ENCODE measurements around the gene PSMA2.

Gene PSMA2

DNA sequence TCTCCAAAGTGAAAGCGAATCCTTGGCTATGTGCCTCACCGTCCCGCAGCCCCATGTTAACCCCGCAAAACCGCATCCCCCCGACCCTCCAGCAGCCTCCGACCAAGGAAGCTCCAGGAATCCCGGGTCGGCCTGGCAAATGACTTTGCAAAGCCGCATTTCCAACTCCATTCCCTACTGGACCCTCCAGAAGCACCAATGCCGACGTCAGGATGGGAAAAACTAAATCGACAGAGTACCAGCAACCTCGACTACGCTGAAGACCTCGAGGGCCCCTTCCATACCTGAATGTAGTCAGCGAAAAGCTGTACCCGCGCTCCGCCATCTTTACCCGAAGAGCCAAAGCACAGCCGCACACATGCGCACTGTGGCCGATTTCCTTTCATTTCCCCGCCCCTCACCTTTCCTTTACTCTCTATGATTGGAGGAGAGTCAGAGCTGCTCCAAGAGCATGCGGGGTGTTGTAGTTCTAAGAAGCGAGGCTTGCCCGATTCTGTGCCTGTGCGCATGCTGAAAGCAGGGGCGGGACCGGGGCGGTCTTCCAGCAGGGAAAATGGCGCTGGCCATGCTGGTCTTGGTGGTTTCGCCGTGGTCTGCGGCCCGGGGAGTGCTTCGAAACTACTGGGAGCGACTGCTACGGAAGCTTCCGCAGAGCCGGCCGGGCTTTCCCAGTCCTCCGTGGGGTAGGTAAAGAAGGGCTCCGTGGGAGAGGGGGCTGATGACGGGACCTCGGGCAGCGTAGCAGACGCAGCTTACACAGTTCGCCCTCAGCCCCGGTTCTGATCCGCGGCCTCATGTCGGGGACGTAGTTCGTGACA is at the start of gene PSMA2, which contains the start of gene MRPL32:
PSMA2 (minus strand) TSS at position 341 of the 818 bp plus-strand sequence; CDS start at position 325, 16 bp downstream.
MRPL32 (plus strand) TSS at position 543 of the 818 bp plus-strand sequence; CDS start at position 554, 11 bp downstream.
- DNase-seq, result peak; percentile 93

GRCh38 chr7:42981601-42982000 is 49.6 kb upstream of the PSMA2 start:
- DNase-seq, result no peak

- no peak for DNase-seq
Measured at GRCh38 chr7:42980514-42980913, 48.5 kb upstream of the PSMA2 start.

DNA sequence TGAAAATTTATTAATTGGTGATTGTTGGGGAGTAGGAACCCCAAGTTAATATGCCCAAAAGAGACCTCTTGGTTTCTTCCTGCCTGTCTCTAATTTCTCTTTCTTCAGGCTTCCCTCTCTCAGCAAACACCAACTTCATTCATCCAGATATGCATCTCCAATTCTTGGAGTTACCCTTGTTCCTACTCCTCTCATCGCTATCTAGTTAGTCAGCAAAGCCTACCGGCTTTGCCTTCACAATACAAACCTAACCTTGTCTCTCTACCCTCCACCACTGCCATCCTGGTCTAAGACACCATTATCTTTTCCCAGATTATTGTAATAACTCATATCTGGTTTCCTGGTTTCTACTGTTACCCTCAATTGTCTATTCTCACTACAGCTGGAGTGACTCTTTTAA is 48.1 kb upstream of the PSMA2 start:
- DNase-seq, result no peak

DNA sequence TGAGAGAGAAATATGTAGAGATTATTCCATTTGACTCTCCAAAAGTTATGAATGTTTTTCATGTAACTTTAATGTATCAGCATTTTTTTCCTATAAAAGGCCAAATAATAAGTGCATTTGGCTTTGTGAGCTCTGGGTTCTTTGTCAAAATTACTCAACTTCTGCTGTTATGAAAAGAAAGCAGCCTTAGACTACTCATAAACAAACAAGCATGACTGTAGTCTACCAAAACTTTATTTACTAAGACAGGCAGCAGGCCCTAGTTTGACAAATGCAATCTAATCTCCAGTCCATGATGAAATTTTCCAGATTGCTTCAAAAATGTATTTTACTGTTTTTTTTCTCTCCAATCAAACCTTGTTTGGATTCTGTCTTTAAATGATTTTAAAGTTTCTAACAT is 46.5 kb upstream of the PSMA2 start:
- DNase-seq, result no peak

- no peak for DNase-seq
Measured at GRCh38 chr7:42976371-42976770, 44.4 kb upstream of the PSMA2 start.

DNA sequence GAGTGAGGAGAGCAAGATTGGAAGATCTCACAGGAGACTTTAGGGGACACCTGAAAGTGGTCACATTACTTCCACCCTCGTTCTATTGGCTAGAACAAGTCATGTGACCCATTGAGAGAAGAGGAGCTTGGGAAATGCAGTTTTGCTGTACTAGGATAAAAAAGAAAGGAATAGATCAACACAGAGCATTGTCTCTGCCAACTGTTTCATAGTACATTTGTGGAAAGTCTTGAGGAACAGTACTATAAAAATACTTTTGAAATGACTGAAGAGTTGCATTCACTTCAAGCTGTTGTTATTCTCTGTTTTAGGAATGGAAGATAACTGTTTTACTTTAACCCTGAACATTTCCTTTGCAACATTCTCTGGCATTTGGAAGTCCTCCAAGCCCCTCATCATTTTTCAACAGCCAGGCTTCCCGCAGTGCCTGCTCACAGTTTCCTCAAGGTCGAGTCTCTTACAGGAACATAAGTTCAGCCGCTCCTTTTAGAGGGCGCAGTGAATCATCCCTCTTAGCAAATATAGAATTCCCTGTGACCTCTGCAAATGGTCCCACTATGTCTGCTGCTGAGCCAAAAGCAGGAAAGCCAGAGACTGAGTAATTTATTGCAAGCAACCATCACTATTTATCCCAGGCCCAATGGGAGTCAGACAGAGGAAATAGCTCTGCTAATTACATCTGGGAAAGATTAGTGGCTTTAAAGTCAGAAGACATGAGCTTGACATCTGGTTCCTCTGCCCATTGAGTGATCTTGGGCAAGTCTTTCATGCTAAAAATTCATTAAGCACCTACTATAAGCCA is 40.9 kb upstream of the PSMA2 start:
- no peak for DNase-seq

GRCh38 chr7:42967391-42967790 is 35.4 kb upstream of the PSMA2 start:
- DNase-seq, result no peak

GRCh38 chr7:42964849-42965805 is 33.2 kb upstream of the PSMA2 start:
- DNase-seq, result no peak

- no peak for DNase-seq
Measured at GRCh38 chr7:42964293-42964692, 32.3 kb upstream of the PSMA2 start.

DNA sequence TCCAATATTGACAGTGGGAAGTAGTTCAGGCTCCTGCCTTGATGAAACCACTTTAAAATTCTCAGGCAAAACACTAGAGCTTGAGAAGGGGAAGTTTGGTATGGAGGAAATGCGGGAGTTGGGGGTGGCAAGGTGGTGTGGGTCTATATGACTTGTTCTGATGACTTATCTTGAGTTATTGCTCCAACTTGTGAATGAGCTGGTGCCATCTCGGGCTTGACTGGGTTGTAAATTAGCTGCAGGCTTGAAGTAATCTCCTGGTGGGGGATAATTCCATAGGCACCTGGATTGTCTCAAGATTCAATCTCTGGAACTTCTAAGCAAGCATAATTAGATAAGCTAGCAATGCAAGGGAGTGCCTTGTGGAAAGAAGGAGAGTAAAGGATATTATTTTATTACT is 29.2 kb upstream of the PSMA2 start:
- DNase-seq, result no peak

DNA sequence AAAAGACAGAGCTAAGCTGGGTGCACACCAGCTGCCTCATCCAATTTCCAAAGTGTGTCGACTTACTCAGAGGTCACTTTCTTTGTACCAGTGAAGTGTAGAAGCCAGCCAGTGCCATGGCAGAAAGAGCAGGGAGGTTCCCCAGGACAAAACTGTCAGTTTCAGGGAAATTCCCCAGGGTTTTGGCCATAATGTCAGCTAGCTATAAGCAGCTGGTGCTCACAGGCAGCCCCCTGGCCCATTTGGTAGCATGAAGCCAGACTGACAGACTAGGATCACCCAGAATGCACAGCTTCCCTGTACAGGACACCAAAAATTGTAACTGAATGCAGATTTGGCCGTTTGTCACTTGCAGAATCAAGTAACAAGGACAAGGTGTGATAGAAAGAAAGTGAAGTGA is 28.8 kb upstream of the PSMA2 start:
- no peak for DNase-seq

DNA sequence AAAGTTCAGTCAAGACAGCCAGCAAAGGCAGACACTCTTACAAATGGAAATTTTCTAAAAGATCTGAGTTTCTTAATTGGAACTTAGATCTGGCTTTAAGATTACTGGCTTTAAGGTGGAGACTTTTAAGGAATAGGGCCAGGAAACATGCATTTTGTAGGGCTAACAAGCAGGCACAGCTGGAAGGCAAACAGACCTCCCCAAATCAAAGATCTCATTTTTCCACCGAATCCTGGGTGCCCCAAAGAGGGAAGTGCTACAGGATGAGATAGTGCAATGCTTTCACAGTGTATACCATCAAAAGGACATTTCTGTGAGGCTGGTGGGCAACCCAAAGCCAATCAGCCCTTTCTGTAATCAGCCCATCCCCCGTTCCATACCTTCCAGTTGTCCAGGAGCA is 27.6 kb upstream of the PSMA2 start:
- no peak for DNase-seq

- no peak for DNase-seq
Measured at GRCh38 chr7:42956062-42956461, 24.1 kb upstream of the PSMA2 start.

GRCh38 chr7:42953994-42954393 is 22.0 kb upstream of the PSMA2 start:
- no peak for DNase-seq

- no peak for DNase-seq
Measured at GRCh38 chr7:42952328-42952727, 20.4 kb upstream of the PSMA2 start.

DNA sequence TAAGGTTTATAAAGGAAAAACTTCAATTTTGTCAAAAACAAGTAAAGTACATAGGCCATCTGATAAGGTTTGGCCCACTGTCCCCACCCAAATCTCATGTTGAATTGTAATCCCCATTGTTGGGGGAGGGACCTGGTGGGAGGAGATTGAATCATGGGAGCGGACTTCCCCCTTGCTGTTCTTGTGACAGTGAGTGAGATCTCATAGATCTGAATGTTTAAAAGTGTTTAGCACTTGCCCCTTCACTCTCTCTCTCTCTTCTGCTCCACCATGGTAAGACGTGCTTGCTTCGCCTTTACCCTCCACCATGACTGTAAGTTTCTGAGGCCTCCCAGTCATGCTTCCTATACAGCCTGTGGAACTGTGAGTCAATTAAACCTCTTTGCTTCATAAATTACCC is 18.4 kb upstream of the PSMA2 start:
- DNase-seq, result no peak

DNA sequence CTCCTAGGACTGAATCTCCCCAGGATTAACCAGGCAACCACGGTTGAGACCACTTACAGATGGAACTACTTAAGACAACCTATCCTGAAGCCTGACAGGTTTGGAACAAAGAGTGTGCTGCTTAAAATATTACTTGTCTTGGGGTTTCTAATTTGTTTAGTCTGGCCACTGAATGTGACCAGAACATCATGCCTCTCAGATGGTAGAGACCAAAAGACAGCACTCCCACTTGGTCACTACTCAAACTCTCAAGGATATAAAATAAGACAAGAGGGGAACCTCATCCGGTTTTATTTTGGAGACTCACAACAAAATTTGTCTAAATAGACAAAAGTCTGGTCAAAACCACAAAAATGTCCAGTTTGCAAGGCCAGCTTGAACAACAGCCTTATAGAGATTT is 15.5 kb upstream of the PSMA2 start:
- no peak for DNase-seq

GRCh38 chr7:42946627-42946950 is 14.6 kb upstream of the PSMA2 start:
- DNase-seq, result no peak

DNA sequence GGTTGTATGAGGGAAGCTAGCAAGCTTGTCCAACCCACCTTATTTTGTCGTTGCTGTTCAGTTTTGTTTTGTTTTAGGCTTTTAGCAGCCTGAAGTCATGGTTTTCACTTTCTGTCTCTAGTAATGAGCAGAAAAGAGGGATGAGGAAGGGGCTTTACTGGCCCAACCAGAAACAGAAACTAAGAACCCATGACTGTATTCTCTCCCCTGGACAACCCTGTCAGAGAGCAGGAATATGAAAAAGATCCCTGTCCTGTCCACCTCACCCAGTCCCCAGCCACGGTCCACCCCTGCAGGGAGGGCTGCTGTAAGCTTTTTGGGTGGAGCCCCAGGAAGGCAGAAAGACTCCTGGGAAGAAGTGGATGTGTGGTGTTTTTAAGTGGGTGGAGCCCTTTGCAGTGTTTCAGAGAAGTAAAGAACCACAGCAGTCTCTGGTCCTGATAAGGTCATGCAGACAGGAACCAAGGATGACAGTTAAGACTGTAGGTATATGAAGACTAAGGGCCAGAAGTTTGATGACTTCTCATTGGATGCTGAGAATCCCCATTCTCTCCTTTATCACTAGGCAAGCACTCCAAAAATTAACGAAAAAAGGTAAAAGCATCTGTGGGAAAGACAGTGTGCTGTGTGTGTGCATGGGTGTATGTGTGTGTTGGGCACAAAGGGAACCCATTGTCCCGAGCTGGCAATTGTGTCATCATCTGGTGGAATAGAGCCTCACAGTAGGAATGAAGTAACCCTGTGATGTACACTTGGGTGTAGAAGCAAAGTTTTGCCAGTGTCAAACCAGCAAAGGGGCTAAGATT is 14.1 kb upstream of the PSMA2 start:
- no peak for DNase-seq

DNA sequence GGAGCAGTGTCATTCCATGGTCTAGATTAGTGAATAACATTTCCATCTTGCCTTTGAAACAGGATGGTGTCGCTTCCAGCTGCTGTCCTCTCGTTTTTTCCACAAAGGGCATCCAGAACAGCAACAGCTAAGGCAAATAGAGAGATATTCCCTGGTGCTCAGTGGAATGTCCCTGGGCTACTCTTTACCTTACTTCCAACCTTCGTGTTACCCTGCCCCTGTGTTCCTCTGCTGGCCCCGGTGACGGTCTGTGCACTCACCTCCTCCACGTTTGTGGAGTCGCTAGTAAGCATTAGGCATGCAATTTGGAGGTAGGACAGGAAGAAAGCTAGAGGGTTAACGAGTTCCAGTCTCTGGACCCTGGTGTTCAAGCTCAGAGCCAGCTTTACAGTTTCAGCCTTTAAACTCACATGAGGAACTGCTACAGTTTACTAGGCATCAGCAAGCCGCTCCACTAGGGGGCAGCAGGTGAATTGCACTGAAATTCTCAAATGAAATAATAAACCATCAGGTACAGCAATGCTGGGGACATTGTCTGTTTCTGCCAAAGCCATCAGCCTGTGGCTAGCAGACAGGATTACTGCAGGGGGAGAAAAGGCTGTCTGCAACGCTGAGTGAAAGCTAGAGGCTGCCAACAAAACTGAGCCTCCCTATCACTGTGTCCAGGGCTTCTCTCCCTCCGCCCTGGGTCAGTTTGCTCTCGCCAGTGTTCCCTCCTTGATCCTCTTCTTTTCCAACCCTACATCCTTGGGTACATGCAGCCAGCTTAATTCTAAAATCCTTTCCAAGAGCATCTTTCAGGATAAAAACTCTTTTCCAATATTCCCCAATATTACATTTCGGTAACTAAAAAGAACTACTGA is 9.2 kb upstream of the PSMA2 start:
- peak; percentile 83 for DNase-seq

Data from activated CD8-positive, alpha-beta memory T cell treated with anti-CD3 and anti-CD28 coated beads, Interleukin-2, amount 50 U/mL, for 48 hours (primary cell).